ENCODE measurements around the gene CRY1. TPM values are rescaled to one million over a fixed set of nuclear protein-coding genes. Genes with fewer than 3 reads are reported as not detected.
A peak's percentile ranks its signal among the peaks of the same experiment; 100 is the strongest.

The CRY1 gene
- total RNA-seq, 1 experiment from 2014 or later = 19.4 TPM

DNA sequence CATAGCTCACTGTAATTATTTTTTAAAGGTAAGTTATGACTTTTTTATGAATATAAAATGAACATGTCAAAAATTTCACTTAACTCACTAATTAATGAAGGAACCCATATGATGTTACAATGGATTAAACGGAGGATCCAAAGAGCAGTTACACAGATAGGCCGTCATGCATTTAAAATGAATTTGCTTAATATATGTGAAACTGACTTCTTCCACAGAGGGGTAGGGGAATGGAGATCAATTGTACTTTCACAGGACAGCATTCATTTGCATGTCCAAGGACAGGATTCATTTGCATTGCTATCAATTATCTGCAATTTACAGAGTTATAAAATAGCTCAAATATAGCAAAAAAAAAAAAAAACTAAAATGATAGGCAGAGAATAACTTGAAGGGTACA lies 6.6 kb upstream of the CRY1 start:
- H3K27me3 Mint-ChIP-seq (ENCODE audit: insufficient read depth, unreplicated experiment) = peaks cover 4% of the 10 kb centered on the region
- H3K4me1 ChIP-seq = peaks cover 2% of the 10 kb centered on the region; the same call in 1 of the 2 replicates
- ChIA-PET POLR2A (no interaction called here), CTCF (no interaction called here)
- H3K9me3 Mint-ChIP-seq (ENCODE audit: unreplicated experiment) = no peaks in the 10 kb centered on the region
- BruUV-seq (replicated peaks) = no TSS peak
- H3K9me3 ChIP-seq = peaks cover 5% of the 10 kb centered on the region; the same call in 1 of the 2 replicates
- no peaks in the 10 kb centered on the region for H3K36me3 Mint-ChIP-seq (ENCODE audit: insufficient read depth, unreplicated experiment)
- no peaks in the 10 kb centered on the region for H3K27me3 ChIP-seq (replicated peaks; ENCODE audit: control insufficient read depth, insufficient read depth, low read length)
- no peak overlapping the region for H3K4me3 ChIP-seq (ENCODE audit: low read depth, low read length)
- TF ChIP-seq, protein P1, sequence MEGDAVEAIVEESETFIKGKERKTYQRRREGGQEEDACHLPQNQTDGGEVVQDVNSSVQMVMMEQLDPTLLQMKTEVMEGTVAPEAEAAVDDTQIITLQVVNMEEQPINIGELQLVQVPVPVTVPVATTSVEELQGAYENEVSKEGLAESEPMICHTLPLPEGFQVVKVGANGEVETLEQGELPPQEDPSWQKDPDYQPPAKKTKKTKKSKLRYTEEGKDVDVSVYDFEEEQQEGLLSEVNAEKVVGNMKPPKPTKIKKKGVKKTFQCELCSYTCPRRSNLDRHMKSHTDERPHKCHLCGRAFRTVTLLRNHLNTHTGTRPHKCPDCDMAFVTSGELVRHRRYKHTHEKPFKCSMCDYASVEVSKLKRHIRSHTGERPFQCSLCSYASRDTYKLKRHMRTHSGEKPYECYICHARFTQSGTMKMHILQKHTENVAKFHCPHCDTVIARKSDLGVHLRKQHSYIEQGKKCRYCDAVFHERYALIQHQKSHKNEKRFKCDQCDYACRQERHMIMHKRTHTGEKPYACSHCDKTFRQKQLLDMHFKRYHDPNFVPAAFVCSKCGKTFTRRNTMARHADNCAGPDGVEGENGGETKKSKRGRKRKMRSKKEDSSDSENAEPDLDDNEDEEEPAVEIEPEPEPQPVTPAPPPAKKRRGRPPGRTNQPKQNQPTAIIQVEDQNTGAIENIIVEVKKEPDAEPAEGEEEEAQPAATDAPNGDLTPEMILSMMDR (IDR thresholded peaks at IDR 0.05; ENCODE audit: insufficient read depth in 1 of 2, low read depth in 1 of 2, low read length in 1 of 2, severe bottlenecking in 1 of 2, unreplicated experiment in 1 of 2) = no peak
- H3K36me3 ChIP-seq (ENCODE audit: control insufficient read depth, insufficient read depth, low read length) = no peaks in the 10 kb centered on the region
- DNase-seq = no peak
- no peaks in the 10 kb centered on the region for H3K4me1 Mint-ChIP-seq (ENCODE audit: low read depth, unreplicated experiment)
- intact Hi-C loops (cut with micrococcal nuclease; ENCODE audit: unreplicated experiment) = no loop called here
- H3K27ac Mint-ChIP-seq (ENCODE audit: unreplicated experiment) = no peak overlapping the region
- no peak overlapping the region for H3K4me3 Mint-ChIP-seq (ENCODE audit: unreplicated experiment)

DNA sequence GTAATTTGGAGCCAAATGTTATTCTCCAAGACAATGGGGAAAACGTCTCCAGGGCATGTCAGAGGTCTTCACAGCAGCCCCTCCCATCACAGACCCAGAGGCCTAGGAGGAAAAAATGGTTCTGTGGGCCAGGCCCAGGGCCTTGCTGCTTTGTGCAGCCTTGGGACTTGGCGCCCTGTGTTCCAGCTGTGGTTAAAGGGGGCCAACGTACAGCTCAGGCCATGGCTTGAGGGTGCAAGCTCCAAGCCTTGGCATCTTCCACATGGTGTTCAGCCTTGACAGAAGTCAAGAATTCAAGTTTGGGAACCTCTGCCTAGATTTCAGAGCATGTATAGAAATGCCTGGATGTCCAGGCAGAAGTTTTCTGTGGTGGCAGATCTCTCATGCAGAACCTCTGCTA lies 3.2 kb upstream of the CRY1 start:
- Histone ChIP-seq H3K4me3 (ENCODE audit: low read depth, low read length) (no peak overlapping the region), H3K4me1 (peaks cover 8% of the 10 kb centered on the region; the same call in 1 of the 2 replicates), H3K9me3 (peaks cover 5% of the 10 kb centered on the region; the same call in 1 of the 2 replicates), H3K27me3 (replicated peaks; ENCODE audit: control insufficient read depth, insufficient read depth, low read length) (no peaks in the 10 kb centered on the region), H3K36me3 (ENCODE audit: control insufficient read depth, insufficient read depth, low read length) (no peaks in the 10 kb centered on the region)
- intact Hi-C loops (cut with micrococcal nuclease; ENCODE audit: unreplicated experiment) = no loop called here
- TF ChIP-seq, protein P1 (IDR thresholded peaks at IDR 0.05; ENCODE audit: insufficient read depth in 1 of 2, low read depth in 1 of 2, low read length in 1 of 2, severe bottlenecking in 1 of 2, unreplicated experiment in 1 of 2) = no peak
- CTCF ChIA-PET = no interaction called here
- BruUV-seq (replicated peaks) = no TSS peak
- no peak for DNase-seq
- no peaks in the 10 kb centered on the region for H3K9me3 Mint-ChIP-seq (ENCODE audit: unreplicated experiment)
- POLR2A ChIA-PET = no interaction called here
- no peak overlapping the region for H3K27ac Mint-ChIP-seq (ENCODE audit: unreplicated experiment)
- H3K4me1 Mint-ChIP-seq (ENCODE audit: low read depth, unreplicated experiment) = peaks cover 7% of the 10 kb centered on the region
- H3K4me3 Mint-ChIP-seq (ENCODE audit: unreplicated experiment) = no peak overlapping the region
- H3K36me3 Mint-ChIP-seq (ENCODE audit: insufficient read depth, unreplicated experiment) = peaks cover 8% of the 10 kb centered on the region
- peaks cover 4% of the 10 kb centered on the region for H3K27me3 Mint-ChIP-seq (ENCODE audit: insufficient read depth, unreplicated experiment)

DNA sequence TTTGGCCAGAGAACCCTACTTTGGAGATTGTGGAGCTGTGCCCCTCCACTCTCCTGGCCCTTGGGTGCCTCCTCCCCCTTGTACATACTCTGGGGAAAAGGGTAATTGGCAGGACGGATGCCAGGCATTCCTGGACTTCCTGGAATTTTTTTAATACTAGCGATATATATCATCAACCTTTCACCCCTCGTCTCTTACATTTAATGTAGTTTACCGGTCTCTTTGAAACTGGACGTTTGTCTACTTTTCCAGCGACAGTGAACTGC lies 767 bp upstream of the CRY1 start:
- TF ChIP-seq, protein P1 (IDR thresholded peaks at IDR 0.05; ENCODE audit: insufficient read depth in 1 of 2, low read depth in 1 of 2, low read length in 1 of 2, severe bottlenecking in 1 of 2, unreplicated experiment in 1 of 2) = no peak
- Histone ChIP-seq H3K4me1 (peaks cover 11% of the 10 kb centered on the region; the same call in 1 of the 2 replicates), H3K9me3 (peaks cover 5% of the 10 kb centered on the region; the same call in 1 of the 2 replicates), H3K4me3 (ENCODE audit: low read depth, low read length) (peak overlapping the region; percentile 49), H3K36me3 (ENCODE audit: control insufficient read depth, insufficient read depth, low read length) (no peaks in the 10 kb centered on the region), H3K27me3 (replicated peaks; ENCODE audit: control insufficient read depth, insufficient read depth, low read length) (no peaks in the 10 kb centered on the region)
- H3K27ac Mint-ChIP-seq (ENCODE audit: unreplicated experiment) = no peak overlapping the region
- peaks cover 8% of the 10 kb centered on the region for H3K36me3 Mint-ChIP-seq (ENCODE audit: insufficient read depth, unreplicated experiment)
- POLR2A ChIA-PET = interaction anchor here (0.6 to 1.3 kb wide), 7 partner anchors 9 to 1219 kb away, joined by 3 to 4 read pairs (median 3); partner anchors contain the start of genes MTERF2 and TMEM263
- intact Hi-C loops (cut with micrococcal nuclease; ENCODE audit: unreplicated experiment) = loop anchor here (5.0 kb wide), 1 partner anchor 82 kb away; no protein-coding TSS in a partner anchor
- peaks cover 7% of the 10 kb centered on the region for H3K4me1 Mint-ChIP-seq (ENCODE audit: low read depth, unreplicated experiment)
- CTCF ChIA-PET = interaction anchor here (0.7 to 2.0 kb wide), 2 partner anchors 11 to 342 kb away, joined by 3 to 10 read pairs; no protein-coding TSS in a partner anchor
- H3K27me3 Mint-ChIP-seq (ENCODE audit: insufficient read depth, unreplicated experiment) = no peaks in the 10 kb centered on the region
- BruUV-seq (replicated peaks) = no TSS peak
- DNase-seq = no peak
- H3K9me3 Mint-ChIP-seq (ENCODE audit: unreplicated experiment) = no peaks in the 10 kb centered on the region
- H3K4me3 Mint-ChIP-seq (ENCODE audit: unreplicated experiment) = no peak overlapping the region
